Stimulated activated naive B cell treated with anti-CD40 and anti-IgM and Interleukin-4, amounts not matched to agents 10 μg/mL and 1 μg/mL and 100 μg/mL, for 72 hours (primary cell): ENCODE results near the gene PSMC5.
"Not testable (repeated sequence)": the region's sequence is repeated elsewhere in the genome, so short reads cannot be mapped to it uniquely, and the experiment has no call there.

ENCODE experiments used
- ATAC-seq, 2 donors: fragments of 150-1000 bp; cut with Tn5 transposase; replicated peaks; 2 replicates each; pipeline ENCODE4 v1.10.0; 2021; ENCODE audit warnings: moderate library complexity in 1 of 2
- DNase-seq: peaks from one replicate; pipeline ENCODE4 v3.0.0; 2021
- H3K27ac Mint-ChIP-seq: one replicate; pipeline ENCODE4 v1.8.0; 2022; ENCODE audit warnings: mild to moderate bottlenecking, mixed read lengths
- H3K27me3 Mint-ChIP-seq, 2 donors: one replicate each; pipeline ENCODE4 v1.8.0; 2022; ENCODE audit warnings: mixed read lengths in 2 of 2
- H3K36me3 Mint-ChIP-seq, 2 donors: one replicate each; pipeline ENCODE4 v1.8.0; 2022; ENCODE audit warnings: mixed read lengths in 2 of 2, mild to moderate bottlenecking in 1 of 2
- H3K4me1 Mint-ChIP-seq, 2 donors: one replicate each; pipeline ENCODE4 v1.8.0; 2022; ENCODE audit warnings: mixed read lengths in 2 of 2, mild to moderate bottlenecking in 1 of 2
- H3K4me3 Mint-ChIP-seq, 2 donors: one replicate each; pipeline ENCODE4 v1.8.0; 2022; ENCODE audit warnings: mild to moderate bottlenecking in 2 of 2, mixed read lengths in 2 of 2, moderate library complexity in 1 of 2
- H3K9me3 Mint-ChIP-seq, 2 donors: one replicate each; pipeline ENCODE4 v1.8.0; 2022; ENCODE audit warnings: mixed read lengths in 2 of 2, mild to moderate bottlenecking in 1 of 2

PSMC5 gene

DNA sequence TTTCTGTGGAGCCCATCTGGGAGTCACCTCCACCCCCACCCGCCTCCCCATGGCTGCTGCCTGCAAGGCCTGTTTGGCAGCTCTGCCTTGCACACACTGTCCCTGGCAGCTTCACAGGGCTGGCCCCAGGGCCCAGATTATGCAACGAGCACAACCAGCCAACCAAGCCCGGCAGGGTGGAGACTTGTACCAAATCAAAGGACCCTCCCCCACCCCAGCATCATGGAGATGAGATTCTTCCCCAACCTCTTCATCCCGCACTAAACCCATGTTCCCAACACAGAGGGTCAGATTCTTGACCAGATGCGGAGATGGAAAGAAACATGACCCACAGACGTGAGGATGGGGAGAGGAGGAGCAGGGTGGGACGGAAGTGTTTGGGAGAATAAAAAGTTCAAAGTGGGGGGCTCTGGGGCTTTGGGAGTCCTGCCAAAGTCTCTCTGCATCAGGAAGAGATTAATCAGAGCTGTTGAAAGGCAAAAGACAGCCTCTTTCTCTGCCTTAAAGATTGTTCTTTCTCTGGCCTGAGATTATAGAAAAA lies 11.5 kb downstream of the PSMC5 start:
- H3K9me3 Mint-ChIP-seq = no peaks in the 10 kb centered on the region
- peak overlapping the region in 1 of 2 donors; percentile 13 for H3K4me3 Mint-ChIP-seq
- no peaks in the 10 kb centered on the region for H3K27me3 Mint-ChIP-seq
- no peak for ATAC-seq
- no peak overlapping the region for H3K27ac Mint-ChIP-seq
- H3K36me3 Mint-ChIP-seq = peaks cover 29 to 32% of the 10 kb centered on the region in 2 donors
- H3K4me1 Mint-ChIP-seq = peaks cover 29 to 74% of the 10 kb centered on the region in 2 donors
- no peak for DNase-seq

- peaks cover 28 to 62% of the 10 kb centered on the region in 2 donors for H3K4me1 Mint-ChIP-seq
Observed at GRCh38 chr17:63840591-63841349, 13.5 kb downstream of the PSMC5 start.

DNA sequence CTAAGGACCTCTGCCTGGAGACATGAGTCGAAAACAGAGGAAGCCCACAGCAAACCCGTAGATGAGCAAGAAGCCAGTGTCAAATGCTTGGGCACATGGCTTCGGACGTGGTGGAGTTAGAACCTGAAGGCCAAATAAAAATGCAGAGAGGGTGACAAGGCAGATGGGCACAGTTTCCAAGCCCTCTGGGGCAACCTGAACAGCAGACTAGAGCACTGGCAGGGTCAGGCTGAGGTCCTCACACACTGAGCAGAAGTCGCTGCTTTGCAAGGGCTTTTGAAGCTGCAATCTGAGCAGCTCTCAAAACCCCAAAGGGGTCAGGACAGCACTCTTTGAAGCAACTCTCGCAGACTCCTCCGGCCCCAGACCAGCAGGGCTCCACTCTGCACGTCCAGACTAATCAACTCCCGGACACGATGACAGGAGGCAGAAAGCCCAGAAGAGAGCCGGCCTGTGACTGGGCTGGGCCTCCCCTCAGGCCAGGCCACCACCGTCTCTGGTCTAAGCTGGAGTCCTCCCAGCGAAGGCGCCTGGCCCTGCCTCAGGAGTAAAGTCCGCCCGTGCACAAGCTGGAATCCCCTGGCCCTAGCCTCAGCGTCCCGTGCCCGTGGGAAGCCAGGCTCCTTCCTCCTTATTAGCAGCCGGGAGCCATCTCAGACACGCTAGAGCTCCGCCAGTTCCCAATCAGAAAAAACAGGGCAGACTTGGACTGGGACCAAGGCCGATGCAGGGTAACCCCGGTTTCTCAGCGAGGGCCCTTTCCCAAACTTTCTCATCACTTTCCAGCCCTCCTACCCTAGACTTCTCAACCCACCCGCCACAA lies 14.3 kb downstream of the PSMC5 start:
- no peak for ATAC-seq
- H3K27ac Mint-ChIP-seq = peak overlapping the region; percentile 95
- no peak for DNase-seq
- peaks cover 28 to 59% of the 10 kb centered on the region in 2 donors for H3K4me1 Mint-ChIP-seq
- no peaks in the 10 kb centered on the region for H3K27me3 Mint-ChIP-seq
- H3K9me3 Mint-ChIP-seq = no peaks in the 10 kb centered on the region
- peak overlapping the region; percentile 96 to 97 for H3K4me3 Mint-ChIP-seq
- H3K36me3 Mint-ChIP-seq = peaks cover 11 to 14% of the 10 kb centered on the region in 2 donors

More at GRCh38 chr17:63840591-63841349, 13.5 kb downstream of the PSMC5 start:
- Mint-ChIP-seq H3K4me3 (peak overlapping the region; percentile 96 to 97), H3K9me3 (no peaks in the 10 kb centered on the region), H3K27ac (peak overlapping the region; percentile 56), H3K27me3 (no peaks in the 10 kb centered on the region), H3K36me3 (peaks cover 14% of the 10 kb centered on the region in 2 donors)
- DNase-seq (no peak), ATAC-seq (no peak)

- no peaks in the 10 kb centered on the region for H3K9me3 Mint-ChIP-seq
- no peak for DNase-seq
- H3K27me3 Mint-ChIP-seq = no peaks in the 10 kb centered on the region
- peak; percentile 40 to 47 for ATAC-seq
- H3K36me3 Mint-ChIP-seq = peaks cover 7 to 11% of the 10 kb centered on the region in 2 donors
- H3K27ac Mint-ChIP-seq = peak overlapping the region; percentile 95
- H3K4me1 Mint-ChIP-seq = peaks cover 26 to 56% of the 10 kb centered on the region in 2 donors
- H3K4me3 Mint-ChIP-seq = peak overlapping the region; percentile 96 to 97
Observed at GRCh38 chr17:63842173-63842539, 14.9 kb downstream of the PSMC5 start.

DNA sequence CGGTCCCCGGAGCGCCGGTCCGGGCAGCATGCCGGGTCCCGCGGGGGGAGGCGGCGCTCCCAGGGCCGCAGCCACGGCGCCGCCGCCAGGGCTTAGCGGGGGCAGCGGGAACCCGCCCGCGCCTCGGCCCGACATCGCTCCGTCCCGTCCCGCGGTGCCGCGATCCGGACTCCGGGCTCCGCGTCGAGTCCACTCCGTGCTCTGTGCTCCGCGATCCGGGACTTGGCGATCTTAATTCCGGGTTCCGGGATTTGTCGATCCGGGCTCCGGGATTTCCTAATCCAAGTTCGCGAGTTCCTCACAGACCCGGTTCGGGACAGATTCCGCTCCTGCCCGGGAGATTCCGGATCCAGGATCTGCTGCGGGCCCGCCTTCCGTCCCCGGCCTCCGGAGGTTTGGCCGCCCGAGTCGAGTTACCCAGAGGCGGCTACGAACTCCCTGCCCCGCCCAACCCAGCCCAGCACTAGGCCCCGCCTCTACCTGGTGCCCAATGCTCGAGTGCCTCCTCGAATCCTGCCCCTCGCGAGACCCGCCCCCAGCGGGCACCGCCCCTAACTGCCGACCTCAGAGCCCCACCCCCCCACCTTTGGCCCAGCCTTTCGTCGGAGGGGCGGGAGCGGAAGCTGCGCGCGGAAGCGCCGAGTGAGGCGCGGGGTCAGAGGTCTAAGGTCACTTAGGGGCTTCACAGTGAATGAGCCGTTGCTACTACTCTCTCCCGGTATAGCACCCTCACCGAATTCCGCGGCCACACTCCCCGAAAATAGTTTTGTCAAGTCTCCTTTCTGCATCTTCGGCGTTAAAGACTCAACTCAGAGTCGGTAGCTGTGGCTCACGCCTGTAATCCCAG lies 15.5 kb downstream of the PSMC5 start, which contains the start of gene SMARCD2:
Gene SMARCD2 (minus strand): TSS at position 146 of the 847 bp plus-strand sequence. CDS start 11 bp downstream, at position 135.
- peak; percentile 85 to 89 for ATAC-seq
- Mint-ChIP-seq H3K27ac (peak within 1 kb of the TSS; percentile 98), H3K4me1 (peaks cover 26 to 54% of the 10 kb centered on the region in 2 donors), H3K9me3 (no peaks in the 10 kb centered on the region), H3K27me3 (no peaks in the 10 kb centered on the region), H3K36me3 (peaks cover 5 to 10% of the 10 kb centered on the region in 2 donors), H3K4me3 (peak within 1 kb of the TSS; percentile 96 to 97)
- peak; percentile 97 for DNase-seq

- DNase-seq = peak; percentile 58
- H3K36me3 Mint-ChIP-seq, H3K27me3 Mint-ChIP-seq, H3K9me3 Mint-ChIP-seq: not testable (repeated sequence)
- ATAC-seq = peak; percentile 55
- H3K4me3 Mint-ChIP-seq = peak overlapping the region; percentile 88 to 97
- peak overlapping the region; percentile 98 for H3K27ac Mint-ChIP-seq
- H3K4me1 Mint-ChIP-seq = peaks cover 26 to 54% of the 10 kb centered on the region in 2 donors
Observed at GRCh38 chr17:63843387-63843888, 16.2 kb downstream of the PSMC5 start.

- H3K4me3 Mint-ChIP-seq = peak overlapping the region; percentile 88 to 97
- H3K9me3 Mint-ChIP-seq = peaks cover 0 to 8% of the 10 kb centered on the region in 2 donors
- H3K4me1 Mint-ChIP-seq = peaks cover 25 to 54% of the 10 kb centered on the region in 2 donors
- ATAC-seq (no peak), DNase-seq (no peak)
- H3K27ac Mint-ChIP-seq = peak overlapping the region; percentile 98
- H3K27me3 Mint-ChIP-seq = no peaks in the 10 kb centered on the region
- H3K36me3 Mint-ChIP-seq = peaks cover 11 to 13% of the 10 kb centered on the region in 2 donors
Observed at GRCh38 chr17:63843910-63844677, 16.9 kb downstream of the PSMC5 start.

DNA sequence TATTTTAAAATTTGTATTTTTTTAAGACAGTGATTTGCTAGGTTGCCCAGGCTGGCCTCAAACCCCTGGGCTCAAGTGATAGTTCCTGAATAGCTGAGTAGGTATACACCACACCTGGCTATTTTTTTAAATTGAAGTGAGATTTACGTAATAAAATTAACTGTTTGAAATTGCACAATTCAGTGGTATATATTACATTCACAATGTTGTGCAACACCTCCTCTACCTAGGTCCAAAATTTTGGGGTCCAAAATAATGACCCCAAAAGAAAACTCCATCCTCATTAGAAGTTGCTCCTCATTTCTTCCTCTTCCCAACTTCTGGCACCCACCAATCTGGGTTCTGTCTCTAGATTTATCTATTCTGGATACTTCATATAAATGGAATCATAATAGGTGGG lies 18.3 kb downstream of the PSMC5 start:
- Mint-ChIP-seq H3K27me3 (no peaks in the 10 kb centered on the region), H3K27ac (no peak overlapping the region), H3K4me1 (peaks cover 25 to 46% of the 10 kb centered on the region in 2 donors), H3K9me3 (peaks cover 0 to 11% of the 10 kb centered on the region in 2 donors), H3K4me3 (no peak overlapping the region), H3K36me3 (peaks cover 11% of the 10 kb centered on the region in 2 donors)
- DNase-seq (no peak), ATAC-seq (no peak)

GRCh38 chr17:63847525-63848249 lies 20.5 kb downstream of the PSMC5 start:
- no peak for DNase-seq
- Mint-ChIP-seq H3K27ac (peak overlapping the region; percentile 65), H3K27me3 (no peaks in the 10 kb centered on the region)

DNA sequence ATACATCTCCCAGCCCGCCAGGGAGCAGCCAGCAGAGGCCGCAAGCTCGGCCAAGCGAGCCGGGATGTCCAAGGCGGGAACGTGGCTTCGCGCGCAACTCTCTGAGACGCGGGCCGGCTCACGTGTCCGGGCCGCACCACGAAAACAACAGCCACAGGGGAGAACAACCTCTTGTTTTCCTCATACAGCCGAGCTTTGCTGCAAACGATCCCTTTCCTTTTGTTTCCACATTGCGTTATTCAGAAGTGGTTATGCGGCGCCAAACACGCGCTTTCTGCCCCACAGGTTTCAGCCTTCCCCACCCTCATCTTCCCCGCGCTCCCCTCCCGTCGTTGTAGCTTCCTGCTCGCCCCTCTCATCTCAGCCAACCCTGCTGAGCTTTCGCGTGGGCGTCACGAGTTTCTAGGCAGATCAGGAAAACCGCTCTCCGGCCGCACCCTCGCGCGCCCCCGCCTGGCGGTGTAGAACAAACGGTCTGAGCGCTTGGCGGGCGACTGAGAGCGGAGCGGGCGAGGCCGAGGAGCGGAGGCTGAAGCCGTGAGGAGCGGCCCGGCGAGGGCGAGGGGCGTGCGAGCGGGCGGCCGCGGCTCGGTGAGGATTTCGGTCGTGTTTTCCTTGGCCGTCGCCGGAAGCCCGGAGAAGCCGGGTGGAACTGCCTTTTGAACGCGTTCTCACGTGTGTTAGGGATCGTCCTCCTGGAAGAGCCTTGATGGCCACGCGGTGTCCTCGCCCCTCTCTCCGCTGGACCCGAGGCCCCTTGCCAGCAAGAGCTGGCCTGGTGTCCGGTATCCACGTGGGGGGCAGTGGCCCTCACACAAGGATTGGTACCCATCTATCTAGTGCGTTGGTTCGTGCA lies 21.8 kb downstream of the PSMC5 start:
- Mint-ChIP-seq H3K9me3 (peaks cover 0 to 11% of the 10 kb centered on the region in 2 donors), H3K27me3 (no peaks in the 10 kb centered on the region), H3K4me3 (peak overlapping the region; percentile 81 to 85), H3K4me1 (peaks cover 14 to 21% of the 10 kb centered on the region in 2 donors), H3K27ac (peak overlapping the region; percentile 98), H3K36me3 (peaks cover 4 to 11% of the 10 kb centered on the region in 2 donors)
- DNase-seq = peak; percentile 96
- ATAC-seq = peak; percentile 94 to 95

More at GRCh38 chr17:63847525-63848249, 20.5 kb downstream of the PSMC5 start:
- Mint-ChIP-seq H3K9me3 (peaks cover 0 to 11% of the 10 kb centered on the region in 2 donors), H3K4me3 (peak overlapping the region; percentile 25 to 47), H3K4me1 (peaks cover 16 to 31% of the 10 kb centered on the region in 2 donors), H3K36me3 (peaks cover 4 to 11% of the 10 kb centered on the region in 2 donors)
- ATAC-seq = no peak

GRCh38 chr17:63850401-63850800 lies 23.2 kb downstream of the PSMC5 start:
- no peak for DNase-seq
- no peak overlapping the region for H3K4me3 Mint-ChIP-seq
- no peak overlapping the region for H3K27ac Mint-ChIP-seq
- ATAC-seq = no peak
- H3K4me1 Mint-ChIP-seq = peaks cover 11 to 17% of the 10 kb centered on the region in 2 donors
- H3K9me3 Mint-ChIP-seq = peaks cover 0 to 11% of the 10 kb centered on the region in 2 donors
- peaks cover 4 to 11% of the 10 kb centered on the region in 2 donors for H3K36me3 Mint-ChIP-seq
- H3K27me3 Mint-ChIP-seq = no peaks in the 10 kb centered on the region
